HG03060 (cell line): ENCODE data around the gene BCL2L14.

ENCODE experiments used
- ATAC-seq: cut with Tn5 transposase; IDR thresholded peaks from one replicate; pipeline ENCODE4 v1.9.1; 2021; ENCODE audit warnings: low read depth, moderate number of reproducible peaks; ENCODE audit not compliant: unreplicated experiment

The BCL2L14 gene, protein sequence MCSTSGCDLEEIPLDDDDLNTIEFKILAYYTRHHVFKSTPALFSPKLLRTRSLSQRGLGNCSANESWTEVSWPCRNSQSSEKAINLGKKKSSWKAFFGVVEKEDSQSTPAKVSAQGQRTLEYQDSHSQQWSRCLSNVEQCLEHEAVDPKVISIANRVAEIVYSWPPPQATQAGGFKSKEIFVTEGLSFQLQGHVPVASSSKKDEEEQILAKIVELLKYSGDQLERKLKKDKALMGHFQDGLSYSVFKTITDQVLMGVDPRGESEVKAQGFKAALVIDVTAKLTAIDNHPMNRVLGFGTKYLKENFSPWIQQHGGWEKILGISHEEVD

DNA sequence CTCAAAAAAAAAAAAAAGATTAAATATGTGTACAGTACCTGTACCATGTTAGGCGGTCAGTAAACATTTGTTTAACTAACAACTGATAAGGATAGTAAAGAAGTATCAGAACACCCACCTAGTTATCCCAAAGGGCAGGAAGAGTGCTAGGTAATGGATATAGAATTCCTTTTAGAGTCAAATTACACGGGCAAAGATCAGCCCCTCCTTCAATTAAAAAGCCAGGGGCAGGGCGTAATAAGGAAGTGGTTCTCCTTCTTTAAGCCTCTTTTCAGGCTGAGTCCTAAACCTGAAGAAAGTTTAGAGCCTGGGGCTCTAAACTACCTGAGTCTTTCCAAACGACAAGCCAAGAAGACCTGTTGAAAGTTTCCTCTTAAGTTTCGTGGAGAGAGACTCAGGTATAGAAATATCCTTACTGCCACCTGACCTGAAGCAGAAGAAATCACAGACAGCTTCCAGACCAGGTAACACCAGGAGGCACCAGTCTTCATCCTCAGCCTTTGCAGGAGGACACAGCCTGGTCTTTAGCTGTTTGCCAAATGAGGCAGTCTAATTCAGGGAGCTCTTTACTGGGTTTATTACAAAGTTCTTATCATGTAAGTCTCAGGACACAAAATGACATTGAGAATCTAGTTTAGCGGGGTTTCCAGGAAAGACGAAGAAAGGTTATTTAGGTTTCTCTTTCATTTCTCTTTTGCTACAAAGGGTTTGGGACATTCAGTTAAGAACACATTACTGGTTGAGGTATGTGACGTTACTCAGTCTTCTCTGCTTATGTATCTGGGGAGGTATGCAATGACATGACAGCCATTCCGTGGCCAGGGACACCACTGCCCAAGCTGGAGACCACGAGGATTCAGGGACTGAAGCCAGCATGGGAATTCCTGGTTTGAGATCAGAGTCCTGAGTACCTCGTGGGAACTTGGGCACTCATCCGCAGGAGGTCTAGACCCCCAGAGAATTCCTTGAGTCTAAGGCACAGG lies at the start of gene BCL2L14:
BCL2L14 (plus strand) TSS at position 266 of the 983 bp plus-strand sequence. CDS start 8,367 bp downstream, outside the sequence.
- no peak for ATAC-seq

DNA sequence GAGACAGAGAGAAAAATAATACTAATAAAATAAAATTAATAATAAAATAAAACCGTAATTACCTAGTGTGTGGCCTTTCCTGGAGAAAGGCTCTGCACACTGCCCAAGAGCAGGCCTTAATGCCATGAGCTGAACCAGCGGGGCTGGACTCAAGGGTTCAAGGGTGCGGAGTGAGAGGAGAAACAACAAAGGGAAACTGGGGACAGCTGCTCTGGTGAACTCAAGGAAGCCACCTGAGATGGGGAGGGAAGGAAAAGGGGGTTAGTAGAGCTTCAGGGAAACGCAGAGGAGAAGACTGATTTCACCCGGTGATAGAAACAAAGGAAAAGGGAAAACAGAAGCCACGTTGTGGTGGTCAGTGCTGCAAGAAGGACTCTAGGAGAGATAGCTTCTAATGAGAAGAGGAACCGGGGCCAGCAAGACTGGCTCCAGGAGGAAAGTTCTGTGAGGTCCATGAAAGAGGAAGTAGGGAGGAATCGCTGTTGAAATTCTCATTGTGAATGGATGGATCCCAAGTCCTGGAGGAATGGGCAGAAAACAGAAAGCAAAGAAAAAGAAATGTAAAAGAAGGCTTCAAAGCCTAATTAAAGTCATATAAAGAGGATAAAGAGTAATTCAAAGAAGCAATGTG lies 48.3 kb upstream of the BCL2L14 start:
- no peak for ATAC-seq

- ATAC-seq = no peak
Measured at GRCh38 chr12:12023456-12023855, 47.3 kb upstream of the BCL2L14 start.

- peak; percentile 64 for ATAC-seq
Measured at GRCh38 chr12:12024911-12025682, 45.6 kb upstream of the BCL2L14 start.

GRCh38 chr12:12025799-12026386 lies 44.8 kb upstream of the BCL2L14 start:
- no peak for ATAC-seq

- ATAC-seq = no peak
Measured at GRCh38 chr12:12028668-12029402, 41.9 kb upstream of the BCL2L14 start.

- ATAC-seq = no peak
Measured at GRCh38 chr12:12029653-12030052, 41.1 kb upstream of the BCL2L14 start.

- no peak for ATAC-seq
Measured at GRCh38 chr12:12032260-12032791, 38.4 kb upstream of the BCL2L14 start.

DNA sequence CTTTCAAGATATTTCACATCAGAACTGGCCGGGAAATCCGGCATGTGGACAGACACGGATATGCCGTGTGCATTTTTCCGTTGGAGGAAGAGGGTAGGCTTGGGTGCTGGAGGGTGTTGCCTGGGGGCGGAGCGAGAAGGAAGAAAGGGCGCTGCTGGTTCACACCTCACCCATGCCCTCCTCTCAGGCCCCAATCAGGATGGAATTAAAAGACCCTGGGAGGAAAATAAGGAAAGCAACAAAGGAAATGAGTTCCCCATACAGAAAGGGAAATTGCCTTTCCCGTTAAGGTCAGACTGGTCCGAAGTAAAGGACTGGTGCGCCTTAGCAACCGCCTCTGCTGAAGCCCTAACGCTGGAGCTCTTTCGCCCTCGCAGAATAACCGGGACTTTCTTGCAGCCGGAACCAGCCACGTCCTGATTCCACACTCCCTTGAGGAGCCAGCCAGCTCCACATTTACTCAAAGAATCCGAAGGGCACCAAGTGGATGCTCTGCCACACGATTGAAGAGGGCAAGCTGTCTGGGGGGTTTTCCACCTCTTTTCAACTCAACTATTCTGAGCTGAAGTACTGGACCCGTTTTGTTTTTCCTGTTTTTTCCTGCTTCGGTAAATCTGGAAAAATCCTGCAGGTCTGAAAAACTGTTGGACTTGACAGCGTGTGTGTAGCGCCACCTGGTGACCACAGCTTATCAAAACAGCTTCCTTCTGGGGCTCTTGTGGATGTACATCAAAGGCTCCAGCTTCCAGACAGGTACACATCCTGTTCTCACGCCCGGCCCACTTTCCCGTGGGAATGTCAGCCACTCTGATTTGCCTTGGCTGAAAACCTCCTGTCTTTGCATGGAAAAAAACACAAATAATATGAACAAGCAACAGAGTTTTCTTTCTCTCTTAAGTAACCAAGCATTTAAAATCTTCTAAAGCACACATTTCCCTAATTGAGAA lies 37.6 kb upstream of the BCL2L14 start:
- ATAC-seq = no peak

DNA sequence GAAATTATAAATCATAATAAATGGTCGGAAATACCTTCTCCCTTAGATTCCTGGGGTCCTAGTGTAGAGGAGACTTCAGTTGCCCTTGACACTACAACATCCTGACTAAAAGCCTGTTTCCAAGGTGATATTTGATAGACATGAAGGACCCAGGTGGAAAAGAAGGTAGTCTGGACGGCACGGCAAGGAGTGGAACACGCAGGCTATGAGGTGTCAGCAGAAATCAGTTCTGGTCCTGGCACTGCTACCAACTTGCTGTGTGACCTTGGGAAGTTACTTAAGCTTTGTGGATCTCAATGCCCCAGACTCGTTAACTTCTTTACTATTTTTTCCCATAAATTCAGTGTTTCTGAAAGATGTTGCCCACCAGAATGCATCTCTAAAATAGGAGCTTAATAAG lies 36.9 kb upstream of the BCL2L14 start:
- no peak for ATAC-seq

DNA sequence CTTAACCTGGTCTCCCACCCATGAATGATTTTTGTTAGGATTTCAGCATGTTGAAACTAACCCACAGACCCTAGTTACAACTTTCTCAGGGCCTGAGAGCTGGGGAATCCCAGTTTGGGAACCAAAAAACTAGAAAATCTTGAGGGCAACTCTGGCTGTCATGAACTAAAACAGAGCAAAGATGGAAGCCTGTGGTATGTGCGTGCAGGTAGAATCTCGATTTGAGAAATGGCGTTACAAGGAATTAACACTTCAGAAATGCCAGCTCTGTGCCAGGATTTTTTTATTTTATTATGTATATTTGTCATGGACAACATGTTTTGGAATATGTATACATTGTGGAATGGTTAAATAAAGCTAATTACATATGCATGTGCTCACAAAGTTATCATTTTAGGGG lies 36.4 kb upstream of the BCL2L14 start:
- ATAC-seq = no peak

GRCh38 chr12:12035229-12035628 lies 35.5 kb upstream of the BCL2L14 start:
- no peak for ATAC-seq

- no peak for ATAC-seq
Measured at GRCh38 chr12:12036901-12037300, 33.8 kb upstream of the BCL2L14 start.

DNA sequence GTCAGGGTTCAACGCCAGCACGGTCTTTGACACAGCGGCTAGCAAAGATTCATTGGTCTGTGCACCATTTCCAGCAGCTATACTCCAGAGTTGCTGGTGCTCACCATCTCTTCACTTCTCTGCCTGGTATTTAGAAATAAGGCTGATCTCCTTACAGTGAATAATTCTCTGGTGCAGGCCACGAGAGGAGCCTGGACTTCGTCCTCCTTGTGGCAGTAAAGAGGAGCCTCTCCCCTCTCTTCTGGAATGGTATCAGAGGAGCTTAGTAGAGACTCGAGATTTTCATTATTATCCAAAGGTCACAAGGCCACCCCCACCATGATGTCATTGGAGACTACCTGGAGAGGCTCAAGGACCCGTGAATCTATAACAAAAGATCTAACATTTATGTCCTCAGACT lies 30.8 kb upstream of the BCL2L14 start:
- no peak for ATAC-seq

GRCh38 chr12:12046401-12046800 lies 24.3 kb upstream of the BCL2L14 start:
- ATAC-seq = no peak

DNA sequence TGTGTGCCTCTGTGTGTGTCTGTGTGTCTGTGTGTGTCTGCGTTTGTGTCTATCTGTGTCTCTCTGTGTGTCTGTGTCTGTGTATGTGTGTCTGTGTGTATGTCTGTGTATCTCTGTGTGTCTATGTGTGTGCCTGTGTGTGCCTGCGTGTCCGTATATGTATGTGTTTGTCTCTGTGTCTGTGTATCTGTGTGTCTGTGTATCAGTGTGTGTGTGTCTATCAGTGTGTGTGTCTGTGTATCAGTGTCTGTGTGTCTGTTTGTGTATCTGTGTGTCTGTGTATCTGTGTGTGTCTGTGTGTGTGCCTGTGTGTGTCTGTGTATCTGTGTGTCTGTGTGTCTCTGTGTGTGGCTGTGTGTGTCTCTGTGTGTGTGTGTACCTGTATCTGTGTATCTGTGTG lies 23.1 kb upstream of the BCL2L14 start:
- no peak for ATAC-seq

- ATAC-seq = no peak
Measured at GRCh38 chr12:12048266-12048665, 22.5 kb upstream of the BCL2L14 start.

DNA sequence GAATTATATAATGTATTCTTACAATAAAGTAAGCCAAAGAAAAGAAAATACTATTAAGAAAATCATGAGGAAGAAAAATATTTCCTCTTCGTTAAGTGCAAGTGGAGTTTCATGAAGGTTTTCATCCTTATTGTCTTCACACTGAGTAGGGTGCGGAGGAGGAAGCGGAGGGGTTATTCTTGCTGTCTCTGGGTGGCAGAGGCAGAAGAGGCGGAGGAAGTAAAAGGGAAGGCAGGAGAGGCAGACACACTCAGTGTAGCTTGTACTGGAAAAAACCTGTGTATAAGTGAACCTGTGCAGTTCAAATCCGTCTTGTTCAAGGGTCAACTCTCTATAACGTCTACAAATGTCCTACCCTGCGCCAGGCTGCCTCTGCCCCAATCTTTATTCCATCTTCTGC lies 22.0 kb upstream of the BCL2L14 start:
- no peak for ATAC-seq
